GM13977 (cell line): ENCODE measurements around the gene POLR2F.

Experiments
- DNase-seq: peaks from one replicate; pipeline ENCODE4 v3.0.0; 2012; ENCODE audit warnings: low spot score
- in situ Hi-C: fragments of 300-500 bp; cut with MboI; formaldehyde crosslinking; loops from one replicate; pipeline ENCODE4 v1.12.0; 2022; ENCODE audit warnings: low sequenced_read_pairs, low pct_unique_long_range_greater_than_20kb, mixed read lengths, inconsistent platforms; ENCODE audit not compliant: unreplicated experiment
- TF ChIP-seq, protein P1 (sequence below): IDR thresholded peaks from 2 replicates; pipeline ENCODE4 v1.5.1; 2012; ENCODE audit warnings: mild to moderate bottlenecking, control low read depth; ENCODE audit not compliant: insufficient read depth; ENCODE audit errors: extremely low read depth, missing control alignments

POLR2F gene

DNA sequence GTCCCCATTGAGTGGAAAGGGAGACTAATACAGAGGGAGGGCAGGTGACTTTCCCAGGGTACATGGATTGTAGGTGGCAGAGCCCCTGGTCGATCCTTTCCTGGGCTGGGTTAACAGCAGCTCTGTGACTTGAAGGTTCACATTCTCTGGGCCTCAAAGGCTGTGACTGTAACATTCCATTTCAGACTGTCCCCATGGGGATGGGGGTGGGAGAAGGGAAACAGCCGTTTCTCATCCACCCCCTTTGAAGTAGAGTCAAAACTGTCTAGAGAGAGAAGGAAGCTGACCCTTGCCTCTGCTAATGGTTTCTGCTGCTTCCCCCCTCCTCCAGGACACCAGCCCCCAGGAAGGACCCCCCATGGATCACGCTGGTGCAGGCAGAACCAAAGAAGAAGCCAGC lies 28.2 kb upstream of the POLR2F start:
- DNase-seq, result no peak
- in situ Hi-C loops, result no loop called here
- TF ChIP-seq, protein P1, sequence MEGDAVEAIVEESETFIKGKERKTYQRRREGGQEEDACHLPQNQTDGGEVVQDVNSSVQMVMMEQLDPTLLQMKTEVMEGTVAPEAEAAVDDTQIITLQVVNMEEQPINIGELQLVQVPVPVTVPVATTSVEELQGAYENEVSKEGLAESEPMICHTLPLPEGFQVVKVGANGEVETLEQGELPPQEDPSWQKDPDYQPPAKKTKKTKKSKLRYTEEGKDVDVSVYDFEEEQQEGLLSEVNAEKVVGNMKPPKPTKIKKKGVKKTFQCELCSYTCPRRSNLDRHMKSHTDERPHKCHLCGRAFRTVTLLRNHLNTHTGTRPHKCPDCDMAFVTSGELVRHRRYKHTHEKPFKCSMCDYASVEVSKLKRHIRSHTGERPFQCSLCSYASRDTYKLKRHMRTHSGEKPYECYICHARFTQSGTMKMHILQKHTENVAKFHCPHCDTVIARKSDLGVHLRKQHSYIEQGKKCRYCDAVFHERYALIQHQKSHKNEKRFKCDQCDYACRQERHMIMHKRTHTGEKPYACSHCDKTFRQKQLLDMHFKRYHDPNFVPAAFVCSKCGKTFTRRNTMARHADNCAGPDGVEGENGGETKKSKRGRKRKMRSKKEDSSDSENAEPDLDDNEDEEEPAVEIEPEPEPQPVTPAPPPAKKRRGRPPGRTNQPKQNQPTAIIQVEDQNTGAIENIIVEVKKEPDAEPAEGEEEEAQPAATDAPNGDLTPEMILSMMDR, result no peak

DNA sequence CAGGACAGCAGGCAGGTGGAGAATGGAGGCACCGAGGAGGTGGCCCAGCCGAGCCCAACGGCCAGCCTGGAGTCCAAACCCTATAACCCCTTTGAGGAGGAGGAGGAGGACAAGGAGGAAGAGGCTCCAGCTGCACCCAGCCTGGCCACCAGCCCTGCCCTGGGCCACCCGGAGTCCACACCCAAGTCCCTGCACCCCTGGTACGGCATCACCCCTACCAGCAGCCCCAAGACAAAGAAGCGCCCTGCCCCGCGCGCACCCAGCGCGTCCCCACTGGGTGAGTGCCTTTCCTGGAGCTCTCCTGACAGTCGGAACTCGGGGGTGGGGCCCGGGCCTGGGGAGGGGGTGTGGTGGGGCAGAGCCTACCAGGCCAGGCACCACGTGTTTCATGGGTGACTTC lies 27.7 kb upstream of the POLR2F start:
- no peak for DNase-seq

DNA sequence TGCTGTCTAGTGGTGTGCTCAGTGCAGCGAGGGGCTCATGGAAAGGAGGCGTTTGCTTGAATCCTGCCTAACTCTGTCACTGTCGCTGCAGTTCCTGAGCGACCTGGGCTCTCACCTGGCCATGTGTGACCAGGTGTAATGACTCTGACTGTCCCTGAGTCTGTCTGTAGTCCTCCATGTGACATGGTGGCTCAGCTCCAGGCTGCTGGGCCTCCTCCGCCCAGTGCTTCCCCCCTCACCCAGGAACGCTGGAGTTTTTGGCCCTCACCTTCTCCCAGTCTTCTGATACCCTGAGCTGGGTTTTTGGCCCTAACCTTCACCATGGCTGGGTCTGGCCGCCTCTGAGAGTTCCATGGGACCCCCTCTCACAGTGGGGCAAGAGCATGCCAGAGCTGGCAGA lies 27.1 kb upstream of the POLR2F start:
- TF ChIP-seq, protein P1, result no peak
- in situ Hi-C loops, result no loop called here
- DNase-seq, result no peak

More for the DNA sequence above, 27.7 kb upstream of the POLR2F start:
- TF ChIP-seq, protein P1, result no peak
- in situ Hi-C loops, result no loop called here

DNA sequence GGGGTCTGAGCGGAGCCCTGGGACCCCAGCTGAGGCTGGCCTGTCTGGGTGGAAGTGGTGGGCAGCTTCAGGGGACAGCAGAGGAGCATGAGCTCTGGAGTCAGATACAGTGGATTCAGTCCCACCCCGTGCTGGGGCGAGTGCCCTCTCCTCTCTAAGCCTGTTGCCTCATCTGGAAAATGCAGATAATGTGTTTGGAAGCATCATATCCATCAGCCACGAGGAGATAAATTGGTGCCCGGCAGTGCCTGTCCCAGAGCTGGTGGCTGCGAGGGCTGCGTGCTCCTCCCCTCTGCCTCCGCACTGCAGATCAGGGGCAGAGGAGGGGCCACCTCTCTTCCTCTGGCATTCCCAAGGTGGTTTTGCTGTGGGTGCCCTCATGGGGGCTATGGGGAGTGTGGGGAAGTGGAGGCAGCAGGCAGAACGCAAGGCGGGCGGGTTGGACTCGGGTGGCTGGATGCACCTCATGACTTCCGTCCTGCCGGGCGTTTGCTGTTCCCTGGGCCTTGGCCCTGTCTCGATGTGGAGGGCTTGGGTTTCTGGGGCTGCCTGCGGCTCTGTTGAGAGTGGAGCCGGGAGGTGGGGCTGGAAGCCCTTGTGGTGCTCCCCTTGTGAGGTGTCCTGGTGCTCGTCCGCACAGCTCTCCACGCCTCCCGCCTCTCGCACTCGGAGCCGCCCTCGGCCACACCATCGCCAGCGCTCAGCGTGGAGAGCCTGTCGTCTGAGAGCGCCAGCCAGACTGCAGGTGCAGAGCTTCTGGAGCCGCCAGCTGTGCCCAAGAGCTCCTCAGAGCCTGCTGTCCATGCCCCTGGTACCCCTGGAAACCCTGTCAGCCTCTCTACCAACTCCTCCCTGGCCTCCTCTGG lies 26.5 kb upstream of the POLR2F start:
- in situ Hi-C loops, result no loop called here
- TF ChIP-seq, protein P1, result no peak
- DNase-seq, result no peak

DNA sequence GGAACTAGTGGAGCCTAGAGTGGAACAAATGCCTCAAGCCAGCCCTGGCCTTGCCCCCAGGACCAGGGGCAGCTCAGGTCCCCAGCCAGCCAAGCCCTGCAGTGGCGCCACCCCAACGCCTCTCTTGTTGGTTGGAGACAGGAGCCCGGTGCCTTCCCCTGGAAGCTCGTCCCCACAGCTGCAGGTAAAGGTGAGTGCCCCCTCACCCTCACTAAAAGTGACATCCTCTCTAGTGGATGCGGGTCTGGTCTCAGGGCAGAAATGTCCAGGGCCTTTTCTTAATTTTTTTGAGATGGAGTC lies 25.9 kb upstream of the POLR2F start:
- in situ Hi-C loops, result no loop called here

DNA sequence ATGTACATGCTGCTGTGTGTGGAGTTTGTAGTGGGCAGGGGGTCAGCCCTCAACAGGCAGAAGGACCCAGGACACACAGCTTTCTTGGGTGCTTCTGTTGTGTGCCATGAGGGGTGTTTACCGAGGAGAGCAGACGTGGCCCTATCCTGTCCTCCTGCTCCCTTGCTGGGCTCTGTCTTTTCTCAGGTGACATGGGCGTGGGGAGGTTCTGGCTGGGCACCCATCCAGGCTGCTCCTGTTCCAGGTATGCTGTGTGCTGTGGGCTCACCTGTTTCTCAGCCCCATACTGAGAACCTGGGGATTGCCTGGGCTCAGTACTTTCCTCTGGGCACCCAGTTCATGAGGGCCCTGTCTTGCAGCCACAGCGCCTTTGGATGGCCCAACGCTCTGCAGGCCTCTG lies 24.1 kb upstream of the POLR2F start:
- in situ Hi-C loops, result no loop called here
- DNase-seq, result no peak
- TF ChIP-seq, protein P1, result no peak

More for the DNA sequence above, 25.9 kb upstream of the POLR2F start:
- TF ChIP-seq, protein P1, result no peak
- no peak for DNase-seq
